ENCODE results near the gene KLK10.

Gene KLK10

DNA sequence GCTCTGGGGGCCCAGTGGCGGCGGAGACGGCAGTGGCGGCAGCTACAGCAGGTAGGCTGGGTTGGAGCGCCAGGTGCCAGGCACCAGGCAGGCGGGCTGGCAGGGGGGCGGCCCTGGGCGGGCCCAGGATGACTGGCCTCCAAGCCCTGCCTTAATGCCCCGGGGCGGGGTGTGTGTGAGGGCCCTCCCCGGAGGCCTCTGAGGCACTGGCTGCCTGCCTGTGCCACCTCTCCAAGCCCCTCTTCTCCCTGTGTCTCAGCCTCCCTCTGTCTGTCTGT, 7.0 kb upstream of the KLK10 start, which contains the start of gene KLK11:
Gene KLK11 (minus strand): TSS at position 63 of the 278 bp plus-strand sequence. CDS start 985 bp downstream, outside the sequence.
- H3K27ac ChIP-seq, result no peak within 1 kb of the TSS
- no peak for TF ChIP-seq CTCF (IDR thresholded peaks at IDR 0.05)
- H3K27me3 ChIP-seq, result peaks cover 72% of the 10 kb centered on the region
- H3K9me3 ChIP-seq, result no peaks in the 10 kb centered on the region
- no peak within 1 kb of the TSS for H3K4me3 ChIP-seq (ENCODE audit: low read depth in 1 of 2, low read length in 1 of 2)
- no peaks in the 10 kb centered on the region for H3K4me1 ChIP-seq (ENCODE audit: control insufficient read depth in 1 of 2, insufficient read depth in 1 of 2, low read depth in 1 of 2, low read length in 1 of 2)
- no peaks in the 10 kb centered on the region for H3K36me3 ChIP-seq

DNA sequence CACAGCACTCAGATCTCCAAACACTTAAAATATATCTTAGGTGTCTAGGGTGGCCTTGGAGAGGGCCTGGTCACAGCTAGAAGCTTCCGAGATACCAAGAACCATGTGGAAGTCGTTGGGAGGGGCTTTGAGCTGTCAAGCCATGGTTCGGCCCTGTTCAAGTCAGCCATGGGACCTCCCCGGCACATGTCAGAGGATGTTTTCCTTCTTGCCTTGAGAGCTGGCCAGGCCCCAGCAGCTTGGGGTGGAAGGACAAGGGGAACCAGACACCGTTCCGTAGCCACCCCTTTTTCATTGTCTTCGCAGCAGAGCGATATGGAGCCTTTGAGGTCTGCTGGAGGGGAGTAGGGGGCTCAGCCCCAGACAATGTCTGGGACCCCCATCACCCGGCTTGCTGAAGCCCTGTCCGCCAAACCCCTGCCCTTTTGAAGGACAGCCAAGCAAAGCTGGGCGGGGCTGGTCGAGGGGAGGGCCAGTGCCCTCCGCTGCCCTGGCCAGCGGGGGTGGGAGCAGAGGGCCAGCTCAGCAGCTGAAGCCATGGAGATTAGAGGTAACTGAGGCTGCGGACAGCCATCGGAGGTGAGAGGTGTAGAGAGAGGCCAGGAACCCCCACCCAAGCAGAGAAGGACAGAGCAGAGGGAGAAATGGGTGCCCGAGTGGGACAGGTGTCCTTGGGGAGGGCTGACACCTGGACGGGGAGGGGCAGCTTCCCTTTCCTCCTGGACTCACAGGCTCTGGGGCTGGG, 6.5 kb upstream of the KLK10 start:
- no peaks in the 10 kb centered on the region for H3K36me3 ChIP-seq
- no peaks in the 10 kb centered on the region for H3K9me3 ChIP-seq
- no peaks in the 10 kb centered on the region for H3K4me1 ChIP-seq (ENCODE audit: control insufficient read depth in 1 of 2, insufficient read depth in 1 of 2, low read depth in 1 of 2, low read length in 1 of 2)
- no peak overlapping the region for H3K27ac ChIP-seq
- no peak for TF ChIP-seq CTCF (IDR thresholded peaks at IDR 0.05)
- no peak overlapping the region for H3K4me3 ChIP-seq (ENCODE audit: low read depth in 1 of 2, low read length in 1 of 2)
- peaks cover 77% of the 10 kb centered on the region for H3K27me3 ChIP-seq

DNA sequence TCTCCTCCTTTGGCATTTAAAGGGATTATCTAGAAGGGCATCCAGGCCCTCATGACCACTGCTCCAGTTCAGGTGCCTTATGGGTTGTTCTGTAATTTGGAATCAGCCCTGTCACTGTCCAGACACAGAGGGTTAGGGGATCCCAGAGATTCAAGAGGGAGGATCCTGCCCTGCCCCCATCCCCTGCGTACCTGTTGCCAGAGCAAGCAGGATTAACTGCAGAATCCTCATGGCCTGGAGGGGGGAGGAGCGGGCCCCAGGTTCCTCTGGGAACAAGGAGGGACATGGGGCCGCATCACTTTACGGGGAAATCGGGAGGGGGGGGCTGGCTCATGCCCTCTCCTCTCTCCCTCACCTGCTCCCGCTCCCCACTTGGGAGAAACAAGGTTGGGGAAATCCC, 5.9 kb upstream of the KLK10 start:
- H3K4me1 ChIP-seq (ENCODE audit: control insufficient read depth in 1 of 2, insufficient read depth in 1 of 2, low read depth in 1 of 2, low read length in 1 of 2), result no peaks in the 10 kb centered on the region
- H3K36me3 ChIP-seq, result no peaks in the 10 kb centered on the region
- no peaks in the 10 kb centered on the region for H3K9me3 ChIP-seq
- H3K27ac ChIP-seq, result no peak overlapping the region
- H3K27me3 ChIP-seq, result peaks cover 82% of the 10 kb centered on the region
- TF ChIP-seq CTCF (IDR thresholded peaks at IDR 0.05), result no peak
- H3K4me3 ChIP-seq (ENCODE audit: low read depth in 1 of 2, low read length in 1 of 2), result no peak overlapping the region

DNA sequence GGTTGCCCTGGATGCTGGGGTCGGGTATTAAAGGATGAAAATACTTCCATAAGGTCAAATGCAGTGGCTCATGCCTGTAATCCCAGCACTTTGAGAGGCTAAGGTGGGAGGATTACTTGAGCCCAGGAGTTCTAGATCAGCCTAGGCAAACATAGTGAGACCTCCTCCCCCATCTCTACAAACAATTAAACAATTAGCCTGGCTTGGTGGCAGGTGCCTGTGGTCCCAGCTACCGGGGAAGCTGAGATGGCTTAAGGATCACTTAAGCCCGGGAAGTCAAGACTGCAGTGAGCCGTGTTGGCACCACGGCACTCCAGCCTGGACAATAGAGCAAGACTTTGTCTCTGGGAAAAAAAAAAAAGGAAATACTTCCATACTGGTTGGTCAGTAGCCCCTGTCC, 5.4 kb upstream of the KLK10 start:
- no peaks in the 10 kb centered on the region for H3K36me3 ChIP-seq
- no peaks in the 10 kb centered on the region for H3K4me1 ChIP-seq (ENCODE audit: control insufficient read depth in 1 of 2, insufficient read depth in 1 of 2, low read depth in 1 of 2, low read length in 1 of 2)
- H3K27ac ChIP-seq, result no peak overlapping the region
- H3K4me3 ChIP-seq (ENCODE audit: low read depth in 1 of 2, low read length in 1 of 2), result no peak overlapping the region
- H3K27me3 ChIP-seq, result peaks cover 87% of the 10 kb centered on the region
- no peak for TF ChIP-seq CTCF (IDR thresholded peaks at IDR 0.05)
- H3K9me3 ChIP-seq, result no peaks in the 10 kb centered on the region

DNA sequence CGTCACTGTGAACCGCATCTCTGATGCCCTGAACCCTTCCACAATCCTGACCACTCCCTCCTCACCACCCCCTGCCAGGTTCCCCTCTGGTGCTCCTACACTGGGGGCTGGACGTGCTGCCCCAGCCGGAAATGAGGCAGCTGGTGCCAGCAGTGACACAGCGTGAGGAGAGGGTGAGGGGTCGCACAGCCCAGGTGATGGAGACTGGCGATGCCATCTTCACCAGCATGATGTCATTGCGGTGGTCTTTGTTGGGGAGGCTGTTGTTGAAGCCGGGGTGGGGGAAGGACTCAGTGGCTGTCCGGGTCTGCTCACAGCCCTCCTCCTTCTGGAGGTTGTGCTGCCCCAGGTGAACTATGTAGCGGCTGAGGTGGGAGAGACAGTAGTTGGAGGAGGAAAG, 4.4 kb upstream of the KLK10 start:
- Histone ChIP-seq H3K4me3 (ENCODE audit: low read depth in 1 of 2, low read length in 1 of 2) (no peak overlapping the region), H3K27ac (no peak overlapping the region), H3K4me1 (ENCODE audit: control insufficient read depth in 1 of 2, insufficient read depth in 1 of 2, low read depth in 1 of 2, low read length in 1 of 2) (peaks cover 0 to 4% of the 10 kb centered on the region in 2 experiments), H3K27me3 (peaks cover 97% of the 10 kb centered on the region), H3K9me3 (no peaks in the 10 kb centered on the region), H3K36me3 (no peaks in the 10 kb centered on the region)
- TF ChIP-seq CTCF (IDR thresholded peaks at IDR 0.05), result no peak

All from neutrophil (primary cell).